ENCODE measurements around the gene ELN.
A peak's percentile ranks its signal among the peaks of the same experiment; 100 is the strongest.

Gene ELN

GRCh38 chr7:74023092-74023536 is 4.9 kb upstream of the ELN start:
- no peak for DNase-seq (ENCODE audit: low read depth in 2 of 2)

- DNase-seq (ENCODE audit: low read depth in 2 of 2) = no peak
Observed at GRCh38 chr7:74023786-74024185, 4.2 kb upstream of the ELN start.

GRCh38 chr7:74025146-74025545 is 2.8 kb upstream of the ELN start:
- DNase-seq (ENCODE audit: low read depth in 2 of 2) = no peak

- DNase-seq (ENCODE audit: low read depth in 2 of 2) = no peak
Observed at GRCh38 chr7:74025730-74026129, 2.2 kb upstream of the ELN start.

- no peak for DNase-seq (ENCODE audit: low read depth in 2 of 2)
Observed at GRCh38 chr7:74026406-74026902, 1.5 kb upstream of the ELN start.

- peak; percentile 7 to 44 for DNase-seq (ENCODE audit: low read depth in 2 of 2)
Observed at GRCh38 chr7:74026903-74027682, 880 bp upstream of the ELN start.

- DNase-seq (ENCODE audit: low read depth in 2 of 2) = no peak
Observed at GRCh38 chr7:74028321-74028838, 407 bp downstream of the ELN start.

GRCh38 chr7:74029089-74029785 is 1.3 kb downstream of the ELN start:
- no peak for DNase-seq (ENCODE audit: low read depth in 2 of 2)

GRCh38 chr7:74029991-74030415 is 2.0 kb downstream of the ELN start:
- DNase-seq (ENCODE audit: low read depth in 2 of 2) = no peak

- DNase-seq (ENCODE audit: low read depth in 2 of 2) = no peak
Observed at GRCh38 chr7:74030861-74031260, 2.9 kb downstream of the ELN start.

- DNase-seq (ENCODE audit: low read depth in 2 of 2) = no peak
Observed at GRCh38 chr7:74031403-74032190, 3.6 kb downstream of the ELN start.

- no peak for DNase-seq (ENCODE audit: low read depth in 2 of 2)
Observed at GRCh38 chr7:74032191-74032490, 4.2 kb downstream of the ELN start.

- no peak for DNase-seq (ENCODE audit: low read depth in 2 of 2)
Observed at GRCh38 chr7:74032624-74033371, 4.8 kb downstream of the ELN start.

- DNase-seq (ENCODE audit: low read depth in 2 of 2) = no peak
Observed at GRCh38 chr7:74033372-74034311, 5.7 kb downstream of the ELN start.

GRCh38 chr7:74037609-74038008 is 9.6 kb downstream of the ELN start:
- no peak for DNase-seq (ENCODE audit: low read depth in 2 of 2)

- DNase-seq (ENCODE audit: low read depth in 2 of 2) = no peak
Observed at GRCh38 chr7:74038194-74038961, 10.4 kb downstream of the ELN start.

GRCh38 chr7:74039337-74039736 is 11.4 kb downstream of the ELN start:
- DNase-seq (ENCODE audit: low read depth in 2 of 2) = no peak

GRCh38 chr7:74040101-74040790 is 12.3 kb downstream of the ELN start:
- DNase-seq (ENCODE audit: low read depth in 2 of 2) = no peak

All from stimulated activated CD4-positive, alpha-beta T cell treated with anti-CD3 and anti-CD28 coated beads, Interleukin-1b, Interleukin-23, amount 100 ng/mL, for 1 hour (primary cell).